ENCODE measurements around the gene GRXCR2.
A peak's percentile ranks its signal among the peaks of the same experiment; 100 is the strongest.

The GRXCR2 gene

GRCh38 chr5:145829708-145830361, 43.0 kb downstream of the GRXCR2 start (continued):
- TF ChIP-seq ZNF10 (tag by site-specific recombination; IDR thresholded peaks at IDR 0.05) (0 out of 2 replicates have a peak, but pooled peaks have one; percentile 32), ZNF362 (tag by site-specific recombination; IDR thresholded peaks at IDR 0.05) (no peak), ZNF596 (tag by site-specific recombination; IDR thresholded peaks at IDR 0.05) (0 out of 2 replicates have a peak, but pooled peaks have one; percentile 37), ZNF664 (tag by site-specific recombination; IDR thresholded peaks at IDR 0.05) (peak; percentile 87), FEZF1 (tag by site-specific recombination; IDR thresholded peaks at IDR 0.05) (peak; percentile 89), RBAK (tag by site-specific recombination; IDR thresholded peaks at IDR 0.05) (no peak), SP7 (tag by site-specific recombination; IDR thresholded peaks at IDR 0.05) (peak; percentile 24; the same call in 1 of the 2 replicates), WT1 (tag by site-specific recombination; IDR thresholded peaks at IDR 0.05) (peak; percentile 75), ZSCAN30 (tag by site-specific recombination; IDR thresholded peaks at IDR 0.05) (0 out of 2 replicates have a peak, but pooled peaks have one; percentile 47), IKZF3 (tag by site-specific recombination; IDR thresholded peaks at IDR 0.05) (peak; percentile 80), ZXDB (tag by site-specific recombination; IDR thresholded peaks at IDR 0.05) (peak; percentile 74), ZNF366 (tag by site-specific recombination; conservative IDR thresholded peaks at IDR 0.05) (peak; percentile 59), ZEB2 (tag by site-specific recombination; IDR thresholded peaks at IDR 0.05) (peak; percentile 87), ZBTB44 (tag by site-specific recombination; IDR thresholded peaks at IDR 0.05) (peak; percentile 83), ZSCAN23 (tag by site-specific recombination; IDR thresholded peaks at IDR 0.05) (no peak; the same call in 1 of the 2 replicates), ZIC2 (tag by site-specific recombination; IDR thresholded peaks at IDR 0.05) (no peak), OVOL3 (tag by site-specific recombination; IDR thresholded peaks at IDR 0.05) (peak; percentile 29; the same call in 1 of the 2 replicates), PATZ1 (tag by site-specific recombination; IDR thresholded peaks at IDR 0.05) (peak; percentile 19; the same call in 1 of the 2 replicates), ZNF629 (tag by site-specific recombination; IDR thresholded peaks at IDR 0.05) (peak; percentile 37; the same call in 1 of the 2 replicates), ZBTB6 (tag by site-specific recombination; IDR thresholded peaks at IDR 0.05) (no peak), GLI2 (tag by site-specific recombination; IDR thresholded peaks at IDR 0.05; ENCODE audit: borderline replicate concordance, low read depth) (peak; percentile 41; the same call in 1 of the 2 replicates), TCF7L2 (IDR thresholded peaks at IDR 0.05; ENCODE audit: borderline replicate concordance, low read depth, low read length) (peak; percentile 71; the same call in 1 of the 2 replicates), GLIS1 (tag by site-specific recombination; IDR thresholded peaks at IDR 0.05) (peak; percentile 51; the same call in 1 of the 2 replicates)
- TF ChIP-seq, protein P1, sequence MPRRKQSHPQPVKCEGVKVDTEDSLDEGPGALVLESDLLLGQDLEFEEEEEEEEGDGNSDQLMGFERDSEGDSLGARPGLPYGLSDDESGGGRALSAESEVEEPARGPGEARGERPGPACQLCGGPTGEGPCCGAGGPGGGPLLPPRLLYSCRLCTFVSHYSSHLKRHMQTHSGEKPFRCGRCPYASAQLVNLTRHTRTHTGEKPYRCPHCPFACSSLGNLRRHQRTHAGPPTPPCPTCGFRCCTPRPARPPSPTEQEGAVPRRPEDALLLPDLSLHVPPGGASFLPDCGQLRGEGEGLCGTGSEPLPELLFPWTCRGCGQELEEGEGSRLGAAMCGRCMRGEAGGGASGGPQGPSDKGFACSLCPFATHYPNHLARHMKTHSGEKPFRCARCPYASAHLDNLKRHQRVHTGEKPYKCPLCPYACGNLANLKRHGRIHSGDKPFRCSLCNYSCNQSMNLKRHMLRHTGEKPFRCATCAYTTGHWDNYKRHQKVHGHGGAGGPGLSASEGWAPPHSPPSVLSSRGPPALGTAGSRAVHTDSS (tag by site-specific recombination; IDR thresholded peaks at IDR 0.05), result 0 out of 2 replicates have a peak, but pooled peaks have one; percentile 25
- TF ChIP-seq, protein P2, sequence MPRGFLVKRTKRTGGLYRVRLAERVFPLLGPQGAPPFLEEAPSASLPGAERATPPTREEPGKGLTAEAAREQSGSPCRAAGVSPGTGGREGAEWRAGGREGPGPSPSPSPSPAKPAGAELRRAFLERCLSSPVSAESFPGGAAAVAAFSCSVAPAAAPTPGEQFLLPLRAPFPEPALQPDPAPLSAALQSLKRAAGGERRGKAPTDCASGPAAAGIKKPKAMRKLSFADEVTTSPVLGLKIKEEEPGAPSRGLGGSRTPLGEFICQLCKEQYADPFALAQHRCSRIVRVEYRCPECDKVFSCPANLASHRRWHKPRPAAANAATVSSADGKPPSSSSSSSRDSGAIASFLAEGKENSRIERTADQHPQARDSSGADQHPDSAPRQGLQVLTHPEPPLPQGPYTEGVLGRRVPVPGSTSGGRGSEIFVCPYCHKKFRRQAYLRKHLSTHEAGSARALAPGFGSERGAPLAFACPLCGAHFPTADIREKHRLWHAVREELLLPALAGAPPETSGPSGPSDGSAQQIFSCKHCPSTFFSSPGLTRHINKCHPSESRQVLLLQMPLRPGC (tag by site-specific recombination; IDR thresholded peaks at IDR 0.05), result no peak

Measured in HEK293 (cell line).